ENCODE data around the gene PINLYP. TPM values are rescaled to one million over a fixed set of nuclear protein-coding genes. Genes with fewer than 3 reads are reported as not detected.

The PINLYP gene
- total and polyA plus RNA-seq, 9 of the 15 experiments (the other 6 are each of a cell fraction or from before 2014, with no cell fraction given), result 1.00 to 6.7 (median 2.2) TPM

- TF ChIP-seq MNT (conservative IDR thresholded peaks at IDR 0.05) (peak; percentile 71 to 87), ARID3B (CRISPR knock-in tag; IDR thresholded peaks at IDR 0.05; ENCODE audit: borderline replicate concordance) (no peak), TCFL5 (CRISPR knock-in tag; conservative IDR thresholded peaks at IDR 0.05) (no peak), HMG20A (CRISPR knock-in tag; conservative IDR thresholded peaks at IDR 0.05) (peak; percentile 50; the same call in 1 of the 2 replicates), PHF21A (IDR thresholded peaks at IDR 0.05; ENCODE audit: borderline replicate concordance, low read depth) (peak; percentile 99), ARID3A (IDR thresholded peaks at IDR 0.05; ENCODE audit: borderline replicate concordance, low read depth, low read length) (no peak), SPI1 (IDR thresholded peaks at IDR 0.05; ENCODE audit: borderline replicate concordance, low read depth, low read length) (no peak), DNMT1 (IDR thresholded peaks at IDR 0.05) (no peak), SIN3B (IDR thresholded peaks at IDR 0.05; ENCODE audit: low read depth) (peak; percentile 94), BRD9 (IDR thresholded peaks at IDR 0.05; ENCODE audit: low read depth, partially characterized antibody) (peak; percentile 68), RAD51 (IDR thresholded peaks at IDR 0.05; ENCODE audit: borderline replicate concordance, low read depth) (no peak; the same call in 1 of the 2 replicates), CTCF (IDR thresholded peaks at IDR 0.05 in 2 of 3, conservative IDR thresholded peaks at IDR 0.05 in 1 of 3; ENCODE audit: insufficient read depth in 2 of 3, low read depth in 1 of 3, low read length in 3 of 3) (peak in 2 of 3 experiments; percentile 12 to 30; a peak in 3 of 6 replicates), ZNF280A (IDR thresholded peaks at IDR 0.05; ENCODE audit: low read depth, partially characterized antibody) (no peak), E2F8 (IDR thresholded peaks at IDR 0.05; ENCODE audit: low read depth, partially characterized antibody) (peak; percentile 57)
These were observed 20.6 kb downstream of the PINLYP start, which contains the start of the genes IRGQ and ZNF576 (continued) for GRCh38 chr19:43595999-43596841.

Measured in K562 (cell line).